NCI-H446 (cell line): Measurements from ENCODE around the gene DEAF1.
"Not testable (repeated sequence)": the region's sequence is repeated elsewhere in the genome, so short reads cannot be mapped to it uniquely, and the experiment has no call there.

Experiments
- DNase-seq, 2 experiments: peaks; one replicate each; lab custom pipeline; 2025; lab: John Stamatoyannopoulos, UW

Gene DEAF1

DNA sequence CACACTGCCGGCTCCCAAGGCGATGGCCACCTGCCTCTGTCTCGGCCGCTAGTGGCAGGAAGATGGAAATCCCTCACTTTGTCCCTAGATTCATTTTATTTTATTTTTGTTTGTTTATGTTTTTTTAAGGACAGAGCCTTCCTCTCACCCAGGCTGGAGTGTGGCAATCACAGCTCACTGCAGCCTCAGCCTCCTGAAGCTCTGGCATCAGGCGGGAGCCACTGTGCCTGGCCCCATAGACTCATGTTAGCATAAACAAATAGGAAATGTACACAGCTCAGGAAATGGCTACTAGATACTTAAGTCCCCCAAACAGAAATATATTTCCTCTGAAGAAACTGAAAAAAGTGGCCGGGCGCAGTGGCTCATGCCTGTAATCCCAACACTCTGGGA is 4.1 kb upstream of the DEAF1 start:
- no peak for DNase-seq

DNA sequence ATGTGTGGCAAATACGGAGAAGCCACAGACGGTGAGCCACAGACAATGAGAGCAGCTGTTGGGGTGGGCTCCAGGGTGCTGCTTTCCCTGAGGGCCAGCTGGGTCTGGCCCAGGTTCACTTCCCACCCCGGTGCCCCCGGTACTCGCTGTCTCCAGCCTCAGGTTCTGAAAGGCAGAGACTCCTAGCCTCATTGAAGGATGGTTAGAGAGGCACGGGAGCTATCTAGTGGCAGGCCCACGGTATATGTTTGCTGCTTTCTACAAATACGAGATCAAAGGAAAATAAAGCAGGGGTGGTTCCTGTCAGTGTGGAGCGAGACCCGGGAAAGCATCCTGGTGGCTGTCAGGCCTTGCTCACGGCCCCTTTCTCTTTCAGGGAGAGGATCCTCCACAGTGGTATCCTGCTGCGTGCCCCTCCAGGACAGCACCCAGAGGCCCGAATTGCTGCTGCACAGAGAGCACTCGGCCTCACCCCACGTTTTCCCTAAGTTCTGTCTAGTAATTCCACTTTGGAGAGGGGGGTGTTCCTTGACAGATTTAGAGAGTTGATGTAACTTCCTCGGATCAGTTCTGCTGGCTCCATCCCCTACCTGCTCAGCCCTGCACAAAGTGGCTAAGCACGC is 3.6 kb upstream of the DEAF1 start:
- DNase-seq, result no peak

- DNase-seq, result no peak
Observed at GRCh38 chr11:697811-698311, 2.8 kb upstream of the DEAF1 start.

DNA sequence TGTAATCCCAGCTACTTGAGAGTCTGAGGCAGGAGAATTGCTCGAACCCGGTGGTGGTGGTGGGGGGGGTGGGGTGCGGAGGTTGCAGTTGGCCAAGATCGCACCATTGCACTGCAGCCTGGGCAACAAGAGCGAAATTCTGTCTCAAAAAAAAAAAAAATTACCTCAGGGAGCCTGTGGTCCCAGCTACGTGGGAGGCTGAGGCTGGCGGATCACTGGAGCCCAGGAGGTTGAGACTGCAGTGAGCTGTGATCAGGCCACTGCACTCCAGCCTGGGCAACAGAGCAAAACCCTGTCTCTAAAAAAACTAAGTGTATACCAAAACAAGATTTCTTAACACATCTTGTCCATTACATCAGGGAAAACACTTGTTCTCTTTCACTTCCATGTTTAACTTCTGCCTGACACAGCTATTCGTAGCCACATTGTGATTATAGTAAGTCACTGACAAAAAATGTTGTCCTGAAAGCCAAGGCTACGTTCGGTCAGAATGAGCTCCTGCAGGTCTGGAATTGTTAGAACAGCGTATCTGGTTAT is 2.0 kb upstream of the DEAF1 start:
- no peak for DNase-seq

- DNase-seq, result peak; percentile 98 to 99
Observed at GRCh38 chr11:695538-696248, 671 bp upstream of the DEAF1 start, which contains the start of gene TMEM80. Gene TMEM80, plus strand, starts transcription at chr11:695816. Its CDS starts 12 bp downstream, at chr11:695828.

DNA sequence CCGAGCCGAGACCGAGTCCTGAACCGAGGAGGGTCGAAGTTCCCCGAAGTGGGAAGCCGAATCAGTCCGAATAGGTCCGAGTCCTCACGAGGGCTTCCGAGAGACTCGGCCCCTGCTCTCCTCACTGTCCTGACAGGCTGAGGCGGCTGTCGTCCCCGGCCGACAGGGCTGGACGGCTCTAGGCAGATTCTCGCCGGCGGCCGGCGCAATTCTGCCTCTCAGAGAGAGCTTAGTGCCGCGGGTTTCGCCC is 191 bp upstream of the DEAF1 start:
- DNase-seq, result no peak

- no peak for DNase-seq
Observed at GRCh38 chr11:693887-694562, 997 bp downstream of the DEAF1 start.

- no peak for DNase-seq
Observed at GRCh38 chr11:693415-693831, 1.6 kb downstream of the DEAF1 start.

GRCh38 chr11:692824-693414 is 2.1 kb downstream of the DEAF1 start:
- no peak for DNase-seq

DNA sequence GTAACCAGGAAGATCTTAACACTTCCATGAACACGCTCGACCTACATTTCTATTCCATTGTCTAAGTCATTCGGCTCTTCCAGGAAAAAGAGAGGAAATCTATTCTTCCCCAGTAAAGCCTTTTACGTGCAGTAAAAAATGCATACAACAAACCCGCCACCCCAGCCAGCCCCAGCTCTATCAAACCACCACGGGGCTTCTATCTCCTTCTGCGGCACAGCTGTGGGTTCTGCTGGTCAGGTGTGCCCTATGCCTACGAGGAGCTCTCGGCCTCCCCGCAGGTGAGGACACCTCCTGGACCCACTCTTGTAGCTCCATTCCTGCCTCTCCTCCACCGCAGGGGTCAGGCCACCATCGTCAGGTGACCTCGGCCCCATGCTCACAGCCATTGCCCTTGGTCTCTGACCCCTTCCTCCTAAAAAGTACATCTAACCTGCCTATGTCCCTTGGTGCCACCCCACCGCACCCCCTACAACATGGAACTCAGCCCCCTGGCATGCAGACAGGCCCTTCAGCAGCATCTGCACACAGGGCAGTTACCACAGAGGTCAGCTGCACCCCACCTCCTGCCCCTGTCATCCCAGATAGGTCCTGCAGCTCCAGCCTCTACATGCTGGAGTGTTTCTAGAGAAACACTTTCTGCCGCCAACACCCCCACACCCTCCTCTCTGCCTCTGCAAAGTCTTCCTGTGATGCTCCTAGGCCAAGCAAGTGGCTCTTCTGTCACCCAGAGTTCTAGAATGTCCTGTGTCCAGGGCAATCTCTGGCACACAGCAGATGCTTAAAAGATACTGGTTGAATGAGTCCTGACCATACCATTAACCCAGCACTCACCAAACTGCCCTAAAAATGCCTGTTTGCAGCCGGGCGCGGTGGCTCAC is 3.1 kb downstream of the DEAF1 start:
- no peak for DNase-seq

- no peak for DNase-seq
Observed at GRCh38 chr11:690738-691633, 4.0 kb downstream of the DEAF1 start.

DNA sequence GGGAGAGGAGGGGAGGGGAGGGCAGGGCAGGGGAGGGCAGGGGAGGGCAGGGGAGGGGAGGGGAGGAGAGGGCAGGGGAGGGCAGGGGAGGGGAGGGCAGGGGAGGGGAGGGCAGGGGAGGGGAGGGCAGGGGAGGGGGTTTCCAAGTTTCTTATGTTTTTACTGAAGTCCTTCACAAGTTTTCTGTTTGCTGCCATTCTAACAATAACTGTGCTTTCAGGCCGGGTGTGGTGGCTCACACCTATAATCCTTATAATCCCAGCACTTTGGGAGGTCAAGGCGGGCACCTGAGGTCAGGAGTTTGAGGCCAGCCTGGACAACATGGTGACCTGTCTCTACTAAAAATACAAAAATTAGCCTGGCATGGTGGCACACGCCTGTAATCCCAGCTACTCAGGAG is 4.8 kb downstream of the DEAF1 start:
- not testable (repeated sequence) for DNase-seq

GRCh38 chr11:689625-690024 is 5.4 kb downstream of the DEAF1 start:
- DNase-seq, result no peak

DNA sequence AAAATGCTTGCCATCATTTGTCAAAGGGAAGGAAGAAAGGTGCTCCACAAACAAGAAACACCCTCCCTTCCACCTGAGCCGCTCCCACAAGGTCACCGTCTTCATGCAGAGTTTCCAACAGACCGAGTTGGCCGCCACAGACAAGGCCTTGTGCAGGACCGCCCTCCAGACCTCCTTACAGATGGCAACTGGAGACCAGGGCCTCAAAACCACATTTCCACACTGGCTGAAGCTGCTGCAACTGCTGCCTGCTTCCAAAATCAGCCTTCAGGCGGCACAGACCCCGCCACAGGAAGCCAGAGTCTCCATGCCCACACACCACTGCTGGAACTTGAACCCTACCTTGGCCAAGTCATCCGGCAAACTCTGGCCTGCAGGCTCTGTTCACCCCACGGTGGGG is 6.3 kb downstream of the DEAF1 start:
- DNase-seq, result no peak

- DNase-seq, result no peak
Observed at GRCh38 chr11:687751-688150, 7.3 kb downstream of the DEAF1 start.

DNA sequence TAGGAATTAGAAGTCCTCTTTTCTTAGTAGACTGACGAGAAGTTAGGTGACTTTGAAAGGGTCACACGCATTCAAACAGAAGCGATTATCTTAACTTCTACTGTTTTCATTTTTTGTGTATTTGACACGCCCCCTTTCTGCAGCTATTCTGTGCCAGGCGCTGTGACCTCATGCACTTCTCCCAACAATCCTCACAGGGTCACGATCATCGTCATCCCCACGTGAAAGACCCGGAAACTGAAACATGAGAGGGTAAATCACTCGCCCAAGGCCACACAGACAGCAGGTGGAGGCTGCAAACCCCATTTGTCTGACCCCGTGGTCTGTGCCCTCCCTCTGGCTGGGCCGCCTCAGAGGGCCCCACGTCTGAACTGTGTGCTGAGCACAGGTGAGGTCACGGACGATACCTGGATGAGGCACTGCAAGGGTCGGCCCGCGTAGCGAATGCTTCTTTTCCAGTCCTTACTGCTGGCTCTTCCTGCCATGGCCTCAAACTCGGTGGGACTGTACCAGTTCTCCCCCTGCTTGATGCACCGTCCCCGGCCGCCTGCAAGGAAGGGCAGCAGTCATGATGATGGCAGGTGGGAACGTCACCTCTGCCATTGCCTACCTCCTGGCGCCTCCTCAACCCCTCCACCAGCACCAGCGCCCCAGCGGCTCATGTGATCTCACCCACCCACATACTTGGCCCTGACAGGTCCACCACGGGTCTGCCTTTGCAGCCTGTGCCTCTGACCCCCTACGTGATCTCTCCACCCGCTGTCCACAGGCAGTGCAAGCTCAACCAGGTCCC is 8.4 kb downstream of the DEAF1 start:
- no peak for DNase-seq

DNA sequence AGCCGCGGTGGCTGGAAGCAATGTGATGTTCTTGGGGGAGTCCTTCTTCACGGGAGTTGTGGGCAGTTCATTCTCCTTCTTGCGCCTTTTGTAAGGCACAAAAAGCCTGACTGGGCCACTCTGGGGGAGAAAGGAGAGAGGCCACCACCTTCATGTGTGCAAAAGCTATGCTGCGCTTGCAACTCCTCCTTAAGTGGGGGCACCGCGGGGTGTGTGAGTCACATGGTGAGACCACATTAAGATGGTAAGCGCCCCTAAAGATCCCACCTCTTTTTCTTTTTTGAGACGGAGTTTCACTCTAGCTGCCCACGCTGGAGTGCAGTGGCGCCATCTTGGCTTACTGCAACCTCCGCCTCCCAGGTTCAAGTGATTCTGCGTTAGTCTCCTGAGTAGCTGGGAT is 14.1 kb downstream of the DEAF1 start:
- no peak for DNase-seq

- no peak for DNase-seq
Observed at GRCh38 chr11:680476-680875, 14.5 kb downstream of the DEAF1 start.

DNA sequence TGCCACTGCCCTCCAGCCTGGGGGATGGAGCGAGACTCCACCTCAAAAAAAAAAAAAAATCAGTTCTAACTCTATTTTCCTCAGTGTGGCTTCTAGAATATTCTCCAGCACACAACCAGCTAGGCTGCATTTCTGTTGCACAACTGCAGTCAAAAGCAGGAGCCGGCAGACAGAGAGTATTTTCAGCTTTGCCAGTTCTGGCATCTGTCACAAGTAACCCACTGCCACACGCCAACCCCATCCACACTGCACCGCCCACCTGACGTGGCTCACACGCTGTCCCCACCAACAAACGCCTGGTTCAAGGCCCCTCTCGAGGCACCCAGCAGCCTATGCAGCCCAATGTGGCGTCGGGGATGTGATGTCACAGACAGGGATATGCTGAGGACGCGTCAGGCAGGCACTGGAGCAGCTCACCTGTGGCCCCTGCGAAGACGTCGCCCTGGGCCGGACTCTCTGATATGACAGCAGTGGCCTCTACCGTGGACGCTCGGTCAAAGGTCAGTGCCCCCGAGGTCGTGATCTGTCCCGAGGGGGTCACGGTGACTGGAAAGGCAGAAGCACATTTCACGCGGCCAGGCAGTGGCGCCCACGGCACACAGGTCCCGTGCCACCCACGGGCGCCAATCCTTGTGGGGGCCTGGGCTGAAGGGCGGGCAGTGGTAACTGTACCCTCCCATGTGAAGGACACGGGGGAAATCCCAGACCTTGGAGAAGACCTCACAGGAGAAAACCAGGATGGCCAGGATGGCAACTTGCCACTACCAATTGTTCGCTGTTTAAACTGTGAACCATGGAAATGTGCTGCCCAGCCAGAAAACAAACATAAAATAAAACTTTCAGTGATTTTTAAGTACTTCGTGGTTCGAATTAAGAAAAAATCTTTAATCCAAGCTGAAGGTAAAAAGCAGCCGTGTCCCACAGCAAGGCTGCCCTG is 15.5 kb downstream of the DEAF1 start:
- DNase-seq, result no peak
